Activated CD8-positive, alpha-beta memory T cell treated with anti-CD3 and anti-CD28 coated beads for 36 hours (primary cell): ENCODE data around the gene ZNF100. TPM values are rescaled to one million over a fixed set of nuclear protein-coding genes. Genes with fewer than 3 reads are reported as not detected.
"Not testable (repeated sequence)": the region's sequence is repeated elsewhere in the genome, so short reads cannot be mapped to it uniquely, and the experiment has no call there.

Source experiments
- CTCF ChIA-PET: fragments of 350-600 bp; sonication (Branson Sonifier 250); formaldehyde crosslinking; loops from one replicate; lab custom pipeline; 2021; ENCODE audit warnings: antibody characterized with exemption; lab: Charles Lee
- POLR2A ChIA-PET: fragments of 350-600 bp; sonication (Branson Sonifier 250); formaldehyde crosslinking; loops from one replicate; lab custom pipeline; 2021; ENCODE audit warnings: antibody characterized with exemption; lab: Charles Lee
- total RNA-seq, 2 experiments: library from RNA; stranded (reverse); gene quantifications; one replicate each; pipeline ENCODE4 v1.2.3, GENCODE V29; 2021

Gene ZNF100
- total RNA-seq, 2 experiments from 2014 or later: 20.5 to 22.0 TPM

DNA sequence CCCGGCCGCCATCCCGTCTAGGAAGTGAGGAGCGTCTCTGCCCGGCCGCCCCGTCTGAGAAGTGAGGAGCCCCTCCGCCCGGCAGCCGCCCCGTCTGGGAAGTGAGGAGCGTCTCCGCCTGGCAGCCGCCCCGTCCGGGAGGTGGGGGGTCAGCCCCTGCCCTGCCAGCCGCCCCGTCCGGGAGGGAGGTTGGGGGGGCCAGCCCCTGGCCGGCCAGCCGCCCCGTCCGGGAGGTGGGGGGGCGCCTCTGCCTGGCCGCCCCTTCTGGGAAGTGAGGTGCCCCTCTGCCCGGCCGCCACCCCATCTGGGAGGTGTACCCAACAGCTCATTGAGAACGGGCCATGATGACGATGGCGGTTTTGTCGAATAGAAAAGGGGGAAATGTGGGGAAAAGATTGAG, 59.5 kb downstream of the ZNF100 start:
- POLR2A ChIA-PET, CTCF ChIA-PET: not testable (repeated sequence)

DNA sequence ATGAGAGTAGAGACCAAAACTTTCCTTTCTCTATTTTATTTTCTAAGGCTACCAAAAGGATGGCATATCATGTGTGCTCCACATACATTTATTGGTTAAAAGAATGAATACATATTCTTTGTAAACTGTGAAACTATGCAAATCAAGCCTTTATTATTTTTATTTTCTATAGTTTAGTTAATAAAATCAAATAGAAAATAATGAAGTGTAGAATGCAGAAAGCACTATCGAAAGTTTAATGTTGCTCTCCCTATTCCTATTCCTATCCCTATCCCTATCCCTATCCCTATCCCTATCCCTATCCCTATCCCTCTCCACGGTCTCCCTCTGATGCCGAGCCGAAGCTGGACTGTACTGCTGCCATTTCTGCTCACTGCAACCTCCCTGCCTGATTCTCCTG, 60.3 kb downstream of the ZNF100 start:
- POLR2A ChIA-PET: no interaction called here

DNA sequence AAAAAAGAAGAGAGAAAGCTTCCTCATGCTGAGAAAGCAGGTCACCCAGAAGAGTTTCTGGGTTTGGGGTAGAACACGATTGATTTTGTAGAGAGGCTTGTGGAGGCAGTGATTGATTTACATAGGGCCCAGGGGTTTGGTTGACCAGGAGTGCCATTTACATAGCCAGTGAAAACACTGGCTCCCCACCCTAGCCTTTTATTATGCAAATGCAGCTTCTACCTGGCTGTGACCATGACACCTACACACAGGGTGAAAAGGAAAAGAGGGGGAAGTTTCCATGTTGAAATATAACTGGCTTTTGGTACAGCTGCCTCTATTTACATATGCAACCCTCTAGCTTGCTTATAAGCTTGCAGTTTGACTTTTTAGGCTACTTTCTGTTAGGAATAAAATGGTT, 62.0 kb downstream of the ZNF100 start:
- ChIA-PET POLR2A (no interaction called here), CTCF (interaction anchor here (1.7 kb wide), 1 partner anchor 222 kb away, joined by 4 read pairs; no protein-coding TSS in a partner anchor)

More for the DNA sequence above, 60.3 kb downstream of the ZNF100 start:
- CTCF ChIA-PET: no interaction called here

DNA sequence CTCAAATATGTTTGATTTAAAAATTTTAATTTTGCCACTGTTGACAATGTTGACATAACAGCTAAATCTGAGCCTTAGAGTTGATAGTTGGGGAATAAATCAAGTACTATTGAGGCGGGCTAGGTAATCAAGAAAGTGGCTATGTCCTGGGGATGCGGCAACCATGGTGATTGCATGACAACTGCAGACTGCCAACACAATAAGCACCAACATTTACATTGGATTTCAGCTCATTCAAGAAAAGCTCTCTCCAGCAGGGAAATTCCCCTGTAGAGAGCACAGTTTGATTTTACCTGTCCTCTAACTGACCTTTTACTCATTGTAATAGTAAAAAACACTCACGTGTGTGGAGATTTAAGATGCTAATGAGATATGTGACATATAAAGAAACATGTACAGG, 63.1 kb downstream of the ZNF100 start:
- POLR2A ChIA-PET: no interaction called here
- CTCF ChIA-PET: interaction anchor here (1.7 kb wide), 1 partner anchor 221 kb away, joined by 4 read pairs; no protein-coding TSS in a partner anchor

DNA sequence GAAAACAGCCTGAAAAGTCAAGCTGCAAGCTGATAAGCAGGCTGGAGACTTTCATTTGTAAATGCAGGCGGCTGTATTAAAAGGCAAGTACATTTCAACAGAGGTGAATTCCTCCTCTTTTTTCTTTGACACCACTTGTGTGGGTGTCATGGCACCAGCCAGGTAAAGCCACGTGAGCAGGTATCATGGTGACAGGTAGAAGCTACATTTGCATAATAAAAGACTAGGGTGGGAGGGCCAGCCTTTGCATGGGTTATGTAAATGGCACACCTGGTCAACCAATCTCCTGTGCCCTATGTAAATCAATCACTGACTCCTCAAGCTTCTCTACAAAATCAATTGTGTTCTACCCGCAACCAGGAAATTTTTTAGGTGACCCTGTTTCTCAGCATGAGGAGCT, 68.2 kb downstream of the ZNF100 start:
- ChIA-PET POLR2A (no interaction called here), CTCF (interaction anchor here (0.7 kb wide), 1 partner anchor 150 kb away, joined by 4 read pairs; no protein-coding TSS in a partner anchor)

DNA sequence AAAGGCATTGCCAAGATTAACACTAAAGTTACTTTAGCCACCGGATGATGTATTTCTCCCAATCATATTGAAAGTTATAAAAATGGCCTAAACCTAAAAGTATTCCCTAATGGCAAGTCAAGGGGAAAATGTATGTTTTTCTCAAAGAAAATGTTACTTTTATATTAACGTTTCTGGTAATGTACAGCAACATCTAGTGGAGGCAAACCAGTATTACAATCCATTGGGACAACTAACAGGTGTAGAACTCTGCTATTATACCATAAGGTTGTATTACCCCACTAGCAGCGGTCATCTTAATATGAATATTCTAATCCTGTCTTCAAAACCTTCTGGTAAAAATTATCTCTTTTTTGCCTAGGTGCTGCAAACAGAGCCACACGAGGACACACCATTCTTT, 69.2 kb downstream of the ZNF100 start:
- CTCF ChIA-PET: no interaction called here

DNA sequence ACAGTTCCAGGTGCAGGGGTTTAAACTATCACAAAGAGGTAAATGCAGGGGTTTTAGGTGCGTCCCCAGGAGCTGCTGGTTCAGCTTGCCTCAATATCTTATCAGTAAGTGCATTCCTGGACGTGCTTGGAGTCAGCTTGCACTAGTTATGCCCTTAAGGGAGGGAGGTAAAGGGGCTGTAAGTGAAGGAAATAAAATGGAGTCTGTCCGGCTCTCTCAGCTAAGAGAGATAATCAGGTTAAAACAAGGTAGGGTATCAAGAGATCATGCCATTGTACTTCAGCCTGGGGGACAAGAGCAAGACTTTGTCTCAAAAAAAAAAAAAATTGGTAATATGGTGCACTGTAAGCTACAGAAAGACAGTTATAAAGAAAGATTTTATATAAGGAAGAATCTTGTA, 69.7 kb downstream of the ZNF100 start:
- ChIA-PET POLR2A (no interaction called here), CTCF (no interaction called here)

More for the DNA sequence above, 69.2 kb downstream of the ZNF100 start:
- POLR2A ChIA-PET: no interaction called here

DNA sequence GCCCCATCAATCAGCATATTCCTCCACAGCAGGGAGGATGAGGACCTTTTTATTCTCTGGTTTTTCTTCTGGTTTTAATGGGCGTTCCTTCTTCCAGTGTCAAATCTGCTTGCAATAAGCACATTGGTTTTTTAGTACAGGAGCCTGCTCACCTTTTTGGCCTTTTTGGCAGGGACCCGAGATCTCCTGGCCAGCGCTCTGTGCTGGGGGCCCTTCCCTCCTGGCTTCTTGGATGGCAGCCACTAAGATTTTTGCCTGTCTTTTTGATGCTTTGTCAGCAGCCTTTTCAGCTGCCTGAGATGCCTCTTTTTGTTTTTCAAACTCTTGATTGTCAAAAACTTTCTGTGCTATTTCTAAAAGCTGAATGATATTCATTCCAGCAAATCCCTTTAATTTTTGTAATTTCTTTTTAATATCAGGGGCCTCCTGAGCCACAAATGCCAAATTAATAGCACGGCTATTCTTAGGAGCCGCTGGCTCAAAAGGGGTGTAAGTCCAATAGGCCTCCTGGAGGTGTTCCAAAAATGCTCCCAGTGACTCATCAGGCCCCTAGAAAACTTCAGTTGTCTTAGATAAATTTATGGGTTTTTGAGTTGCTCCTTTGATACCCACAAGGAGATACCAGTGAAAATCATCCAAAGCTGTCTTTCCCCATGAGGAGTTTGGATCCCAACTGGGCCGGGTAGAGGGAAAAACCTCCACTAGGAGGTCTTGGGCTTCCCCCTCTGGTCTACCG, 73.0 kb downstream of the ZNF100 start:
- POLR2A ChIA-PET: no interaction called here
- CTCF ChIA-PET: no interaction called here

DNA sequence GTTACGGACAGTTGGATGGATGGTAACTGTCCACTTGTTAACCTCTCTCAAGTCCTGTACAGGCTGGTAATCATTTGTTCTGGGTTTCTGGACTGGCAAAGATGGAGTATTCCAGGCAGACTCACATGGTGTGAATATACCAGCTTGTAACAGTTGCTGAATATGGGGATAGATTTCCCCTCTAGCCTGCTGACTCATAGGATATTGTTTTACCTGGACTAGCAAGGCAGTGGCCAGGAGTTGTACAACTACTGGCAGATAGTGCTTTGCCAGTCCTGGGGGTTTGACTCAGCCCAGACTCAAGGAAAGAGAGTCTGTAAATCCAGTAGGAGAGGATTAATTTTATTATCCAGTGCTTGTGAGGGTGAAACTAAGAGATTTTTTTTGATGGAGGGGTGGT, 74.0 kb downstream of the ZNF100 start:
- CTCF ChIA-PET: no interaction called here
- POLR2A ChIA-PET: no interaction called here

DNA sequence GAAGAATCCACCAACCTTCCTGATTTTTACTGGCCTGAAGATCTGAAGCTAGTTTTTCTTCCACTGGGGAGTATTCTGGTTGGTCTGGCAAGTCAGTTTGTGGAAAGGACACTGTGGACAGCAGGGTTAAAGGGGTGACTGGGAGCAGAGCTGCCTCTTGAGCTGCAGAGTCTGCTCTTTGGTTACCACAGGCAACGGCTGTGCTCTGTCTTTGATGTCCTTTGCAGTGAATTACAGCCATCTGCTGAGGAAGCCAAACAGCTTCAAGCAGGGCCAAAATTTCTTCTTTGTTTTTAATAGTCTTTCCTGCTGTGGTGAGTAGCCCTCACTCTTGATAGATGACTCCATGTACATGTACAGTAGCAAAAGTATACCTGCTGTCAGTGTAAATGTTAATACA, 75.7 kb downstream of the ZNF100 start:
- CTCF ChIA-PET: no interaction called here
- POLR2A ChIA-PET: no interaction called here

DNA sequence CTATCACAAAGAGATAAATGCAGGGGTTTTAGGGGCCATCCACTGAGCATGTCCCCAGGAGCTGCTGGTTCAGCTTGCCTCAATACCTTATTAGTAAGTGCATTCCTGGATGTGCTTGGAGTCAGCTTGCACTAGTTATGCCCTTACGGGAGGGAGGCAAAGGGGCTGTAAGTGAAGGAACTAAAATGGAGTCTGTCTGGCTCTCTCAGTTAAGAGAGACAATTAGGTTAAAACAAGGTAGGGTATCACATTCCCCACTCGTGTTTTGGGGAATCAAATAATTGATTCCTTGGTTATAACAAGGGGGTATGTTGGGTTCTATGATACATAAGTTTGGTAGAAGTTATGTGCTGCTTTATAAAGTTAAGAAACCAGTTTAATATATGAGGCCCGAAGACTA, 78.9 kb downstream of the ZNF100 start:
- ChIA-PET POLR2A (no interaction called here), CTCF (no interaction called here)

DNA sequence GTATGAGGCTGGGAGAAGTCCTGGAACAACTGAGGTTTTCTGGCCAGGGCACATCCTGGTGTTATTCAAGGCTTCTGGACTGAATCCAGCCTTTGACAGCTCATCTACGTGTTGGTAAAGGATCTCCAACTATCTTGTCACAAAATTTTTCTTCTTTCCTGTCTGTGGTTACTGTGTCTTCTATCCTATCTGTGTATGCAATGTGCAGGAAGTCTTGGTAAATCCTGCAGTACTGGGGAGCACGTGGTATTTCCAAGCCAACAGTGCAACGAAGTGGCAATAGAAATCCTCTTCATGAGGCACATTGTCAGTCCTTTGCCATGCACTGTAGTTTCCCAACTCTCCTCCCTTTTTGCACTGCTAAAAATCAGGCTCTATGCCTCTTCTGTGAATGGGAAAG, 86.7 kb downstream of the ZNF100 start:
- POLR2A ChIA-PET: no interaction called here
- CTCF ChIA-PET: no interaction called here

DNA sequence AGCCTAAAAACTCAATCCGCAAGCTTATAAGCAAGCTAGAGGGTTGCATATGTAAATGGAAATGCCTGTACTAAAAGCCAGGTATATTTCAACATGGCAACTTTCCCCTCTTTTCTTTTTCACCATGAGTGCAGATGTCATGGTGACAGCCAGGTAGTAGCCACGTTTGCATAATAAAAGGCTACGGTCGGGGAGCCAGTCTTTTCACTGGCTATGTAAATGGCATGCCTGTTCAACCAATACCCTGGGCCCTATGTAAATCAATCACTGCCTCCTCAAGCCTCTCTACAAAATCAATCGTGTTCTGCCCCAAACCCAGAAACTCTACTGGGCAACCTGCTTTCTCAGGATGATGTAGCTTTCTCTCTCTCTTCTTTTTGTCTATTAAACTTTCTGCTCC, 87.4 kb downstream of the ZNF100 start:
- POLR2A ChIA-PET: no interaction called here

DNA sequence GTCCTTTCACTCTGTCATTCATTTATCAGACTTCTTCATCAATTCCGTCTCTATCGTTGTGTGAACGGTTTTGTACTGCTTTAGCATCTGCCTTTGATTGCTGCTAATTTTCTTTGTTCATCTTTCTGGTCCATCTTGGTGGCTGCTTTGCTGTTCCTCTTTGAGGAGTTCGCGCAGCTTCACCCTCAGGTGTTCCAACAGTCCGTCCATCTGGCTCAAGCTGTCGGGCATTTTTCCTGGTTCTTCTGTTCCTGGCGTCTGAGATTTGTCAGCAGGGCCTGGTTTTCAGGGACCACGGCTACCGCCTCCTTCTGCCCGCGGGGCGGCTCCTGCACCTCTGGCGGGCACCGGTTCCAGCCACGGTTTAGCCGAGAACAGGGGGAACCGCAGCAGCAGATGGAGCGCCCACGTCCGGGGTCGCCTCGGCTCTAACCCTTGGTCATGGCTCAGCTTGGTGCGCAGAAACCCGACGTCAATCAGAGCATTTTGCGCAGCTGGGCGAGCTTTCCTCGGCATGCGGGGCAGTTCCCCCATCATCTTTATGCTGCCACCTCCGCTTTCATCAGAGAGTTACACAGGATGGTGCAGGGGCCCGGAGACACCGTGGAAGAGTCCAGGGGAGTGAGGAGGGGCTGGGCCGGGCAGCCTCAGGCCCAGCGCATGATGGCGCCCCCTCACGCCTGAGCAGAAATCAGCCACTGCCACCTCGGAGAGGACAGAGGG, 89.5 kb downstream of the ZNF100 start:
- ChIA-PET CTCF (interaction anchor here (0.6 kb wide), 1 partner anchor 269 kb away, joined by 4 read pairs; no protein-coding TSS in a partner anchor), POLR2A (no interaction called here)

More for the DNA sequence above, 87.4 kb downstream of the ZNF100 start:
- CTCF ChIA-PET: no interaction called here

DNA sequence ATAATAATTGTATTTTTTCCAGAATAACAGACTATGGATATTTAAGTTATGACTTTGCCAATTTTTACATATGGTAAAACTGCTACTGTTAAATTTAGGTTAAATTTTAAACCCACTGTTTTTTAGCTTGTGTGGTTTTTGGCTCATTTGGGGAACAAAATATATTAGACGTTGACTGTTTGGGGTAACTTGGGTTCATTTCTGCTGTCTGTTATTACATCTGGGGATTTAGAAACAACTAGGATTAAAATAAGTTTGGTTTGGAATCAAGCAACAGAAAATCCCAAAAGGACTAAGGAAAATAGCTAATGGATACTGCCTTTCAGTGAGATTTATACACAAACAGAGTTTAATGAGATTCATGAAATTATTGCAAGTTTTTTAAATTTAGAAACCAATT, 92.9 kb downstream of the ZNF100 start:
- ChIA-PET POLR2A (no interaction called here), CTCF (no interaction called here)

DNA sequence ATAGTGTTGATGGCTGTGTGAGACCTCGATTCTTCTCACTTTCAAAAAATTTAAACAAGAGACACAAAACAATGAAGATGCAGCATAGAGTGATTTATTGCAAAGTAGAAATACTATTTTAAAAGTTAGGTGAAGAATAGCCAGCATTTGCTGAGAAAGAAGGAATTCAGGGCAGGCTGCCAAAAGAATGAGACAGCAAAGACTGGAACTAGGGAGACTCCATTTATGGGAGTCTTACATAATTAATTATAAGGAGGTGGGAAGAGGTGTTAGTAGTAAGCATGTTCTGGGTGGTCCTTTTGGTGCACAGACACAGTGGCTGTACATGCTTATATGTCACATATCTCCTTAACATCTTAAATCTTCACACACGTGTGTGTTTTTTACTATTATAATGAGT, 93.9 kb downstream of the ZNF100 start:
- POLR2A ChIA-PET, CTCF ChIA-PET: not testable (repeated sequence)

Other genes starting within 250 kb of the ZNF100 start
- 10 to 100 TPM; 23.4 to 24.2 TPM for gene ZNF43, start 68.6 kb upstream of the ZNF100 start, total RNA-seq
- 1 to 10 TPM; 2.2 to 2.6 TPM for gene ZNF208, start 243.4 kb upstream of the ZNF100 start, total RNA-seq